ENCODE results near the gene LRP1. TPM values are rescaled to one million over a fixed set of nuclear protein-coding genes. Genes with fewer than 3 reads are reported as not detected.
A peak's percentile ranks its signal among the peaks of the same experiment; 100 is the strongest.

LRP1 gene
- total and polyA plus RNA-seq, 2 of the 13 experiments (the other 11 are each of a cell fraction or from before 2014, with no cell fraction given): 14.7 to 30.8 TPM

DNA sequence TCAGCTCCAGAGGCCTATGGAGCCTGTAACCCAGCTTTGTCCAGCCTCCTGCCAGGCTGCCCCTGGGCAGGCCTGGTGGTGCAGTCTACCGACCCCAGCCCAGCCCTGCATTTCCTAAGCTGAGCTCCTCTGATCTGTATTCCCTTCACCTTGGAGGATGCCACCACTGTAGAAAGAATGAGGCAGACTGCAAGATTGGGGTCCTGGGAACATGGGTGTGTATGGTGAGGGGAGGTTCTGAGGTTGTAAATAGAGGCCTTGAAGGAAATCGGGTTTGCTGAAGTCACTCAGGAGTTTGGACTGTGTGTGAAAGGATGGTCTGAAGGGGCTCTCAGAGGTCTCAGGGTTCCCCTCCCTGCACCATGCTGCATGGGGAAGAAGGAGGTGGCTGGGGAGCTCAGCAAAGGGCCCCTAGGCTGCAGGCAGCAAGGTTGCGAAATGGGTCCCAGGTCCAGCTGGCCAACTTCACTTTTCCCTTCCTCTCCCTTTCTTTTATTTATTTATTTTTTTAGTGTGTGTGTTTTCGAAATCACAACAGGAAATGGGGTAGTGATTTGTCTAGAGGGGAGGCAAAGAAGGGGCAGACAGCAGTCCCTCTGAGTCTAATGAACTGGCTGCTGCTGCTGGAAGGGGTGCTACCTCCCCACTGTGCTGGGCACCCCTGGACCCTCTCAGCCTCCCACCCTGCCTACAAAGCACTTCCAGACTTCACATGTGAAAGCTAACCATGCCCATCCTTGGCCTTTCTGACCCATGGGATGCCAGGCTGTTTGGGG lies 20.4 kb downstream of the LRP1 start (continued):
- no peak for TF ChIP-seq ZUFSP (CRISPR knock-in tag; IDR thresholded peaks at IDR 0.05; ENCODE audit: borderline replicate concordance)
- no peak for TF ChIP-seq ZNF235 (CRISPR knock-in tag; IDR thresholded peaks at IDR 0.05; ENCODE audit: borderline replicate concordance)
- no peak for TF ChIP-seq POGK (CRISPR knock-in tag; conservative IDR thresholded peaks at IDR 0.05)
- TF ChIP-seq, protein P1, sequence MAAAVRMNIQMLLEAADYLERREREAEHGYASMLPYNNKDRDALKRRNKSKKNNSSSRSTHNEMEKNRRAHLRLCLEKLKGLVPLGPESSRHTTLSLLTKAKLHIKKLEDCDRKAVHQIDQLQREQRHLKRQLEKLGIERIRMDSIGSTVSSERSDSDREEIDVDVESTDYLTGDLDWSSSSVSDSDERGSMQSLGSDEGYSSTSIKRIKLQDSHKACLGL (CRISPR knock-in tag; IDR thresholded peaks at IDR 0.05): no peak
- TF ChIP-seq ZNF569 (CRISPR knock-in tag; IDR thresholded peaks at IDR 0.05; ENCODE audit: borderline replicate concordance): no peak
- peak; percentile 32; the same call in 1 of the 2 replicates for TF ChIP-seq ZNF501 (CRISPR knock-in tag; IDR thresholded peaks at IDR 0.05)
- TF ChIP-seq TMF1 (CRISPR knock-in tag; IDR thresholded peaks at IDR 0.05; ENCODE audit: low read depth): no peak
- no peak for TF ChIP-seq PBX3 (CRISPR knock-in tag; IDR thresholded peaks at IDR 0.05; ENCODE audit: borderline replicate concordance)
- no peak for TF ChIP-seq ZNF20 (CRISPR knock-in tag; IDR thresholded peaks at IDR 0.05)
- no peak for TF ChIP-seq SP140L (CRISPR knock-in tag; IDR thresholded peaks at IDR 0.05; ENCODE audit: borderline replicate concordance)
- no peak for TF ChIP-seq TAF1 (CRISPR knock-in tag; IDR thresholded peaks at IDR 0.05)
- no peak for TF ChIP-seq RXRA (CRISPR knock-in tag; IDR thresholded peaks at IDR 0.05)
- TF ChIP-seq NFE2 (CRISPR knock-in tag; IDR thresholded peaks at IDR 0.05): no peak
- TF ChIP-seq ZNF512B (CRISPR knock-in tag; IDR thresholded peaks at IDR 0.05; ENCODE audit: borderline replicate concordance): no peak
- TF ChIP-seq ARNTL (CRISPR knock-in tag; IDR thresholded peaks at IDR 0.05): no peak
- TF ChIP-seq KDM5A (IDR thresholded peaks at IDR 0.05; ENCODE audit: borderline replicate concordance, low read length): peak; percentile 39; the same call in 1 of the 2 replicates
- peak; percentile 68 for TF ChIP-seq NR2F6 (IDR thresholded peaks at IDR 0.05)
- peak; percentile 74 for TF ChIP-seq NR2F6 (CRISPR knock-in tag; IDR thresholded peaks at IDR 0.05)
- peak; percentile 51; the same call in 1 of the 2 replicates for TF ChIP-seq GABPB1 (CRISPR knock-in tag; IDR thresholded peaks at IDR 0.05)
- no peak for TF ChIP-seq ZSCAN21 (CRISPR knock-in tag; IDR thresholded peaks at IDR 0.05; ENCODE audit: borderline replicate concordance)
- TF ChIP-seq ZNF460 (CRISPR knock-in tag; IDR thresholded peaks at IDR 0.05; ENCODE audit: borderline replicate concordance): no peak
- peak; percentile 30; the same call in 1 of the 2 replicates for TF ChIP-seq RBFOX2 (IDR thresholded peaks at IDR 0.05; ENCODE audit: low read depth, low read length)

Data from HepG2 (cell line).